H9 (cell line): Measurements from ENCODE around the gene ENOX2. TPM values are rescaled to one million over a fixed set of nuclear protein-coding genes. Genes with fewer than 3 reads are reported as not detected.

Experiments
- DNase-seq: peaks from one replicate; pipeline ENCODE4 v3.0.0-alpha.2; 2017
- H2AFZ ChIP-seq: one replicate; pipeline ENCODE4 v1.6.1; 2013; ENCODE audit warnings: mild to moderate bottlenecking, low read length, control low read depth, moderate library complexity
- H2AK5ac ChIP-seq: 2 replicates; pipeline ENCODE4 v1.6.1; 2013; ENCODE audit warnings: low read length, control low read depth, mixed read lengths; ENCODE audit not compliant: insufficient read length
- H2BK120ac ChIP-seq: one replicate; pipeline ENCODE4 v1.6.1; 2013; ENCODE audit warnings: low read depth, mild to moderate bottlenecking, low read length, control low read depth, inconsistent platforms; ENCODE audit not compliant: poor library complexity, severe bottlenecking
- H2BK12ac ChIP-seq: 2 replicates; pipeline ENCODE4 v1.6.1; 2013; ENCODE audit warnings: low read length, control low read depth, mixed read lengths, low read depth; ENCODE audit not compliant: insufficient read length
- H2BK15ac ChIP-seq: 2 replicates; pipeline ENCODE4 v1.6.1; 2013; ENCODE audit warnings: low read depth, low read length, control low read depth
- H2BK20ac ChIP-seq: one replicate; pipeline ENCODE4 v1.6.1; 2013; ENCODE audit warnings: low read depth, mild to moderate bottlenecking, low read length, control low read depth, inconsistent platforms; ENCODE audit not compliant: poor library complexity, severe bottlenecking
- H2BK5ac ChIP-seq: 2 replicates; pipeline ENCODE4 v1.6.1; 2013; ENCODE audit warnings: low read length, control low read depth, mixed read lengths; ENCODE audit not compliant: insufficient read length
- H3K14ac ChIP-seq: 2 replicates; pipeline ENCODE4 v1.6.1; 2013; ENCODE audit warnings: low read length, control low read depth; ENCODE audit not compliant: insufficient read depth
- H3K18ac ChIP-seq: 2 replicates; pipeline ENCODE4 v1.6.1; 2013; ENCODE audit warnings: low read depth, mild to moderate bottlenecking, mixed read lengths, low read length, control low read depth; ENCODE audit not compliant: insufficient read length
- H3K23ac ChIP-seq: 2 replicates; pipeline ENCODE4 v1.6.1; 2013; ENCODE audit warnings: low read length, control low read depth, mixed read lengths, low read depth; ENCODE audit not compliant: insufficient read length
- H3K23me2 ChIP-seq: 2 replicates; pipeline ENCODE4 v1.6.1; 2013; ENCODE audit warnings: low read depth, mild to moderate bottlenecking, mixed read lengths, low read length, control low read depth; ENCODE audit not compliant: insufficient read length, poor library complexity, severe bottlenecking
- H3K27ac ChIP-seq: 2 replicates; pipeline ENCODE4 v1.5.1; 2013; ENCODE audit warnings: low read length, control low read depth, mixed read lengths, low read depth; ENCODE audit not compliant: insufficient read length
- H3K27me3 ChIP-seq: 2 replicates; pipeline ENCODE4 v1.6.1; 2013; ENCODE audit warnings: low read length, control low read depth, inconsistent platforms; ENCODE audit not compliant: insufficient read depth
- H3K4ac ChIP-seq: 2 replicates; pipeline ENCODE4 v1.6.1; 2013; ENCODE audit warnings: low read depth, mild to moderate bottlenecking, control low read depth, inconsistent platforms, low read length, moderate library complexity
- H3K4me1 ChIP-seq: 2 replicates; pipeline ENCODE4 v1.6.1; 2013; ENCODE audit warnings: low read length, control low read depth, inconsistent platforms; ENCODE audit not compliant: insufficient read depth
- H3K4me2 ChIP-seq: 2 replicates; pipeline ENCODE4 v1.6.1; 2013; ENCODE audit warnings: low read length, control low read depth, mixed read lengths; ENCODE audit not compliant: insufficient read length, insufficient read depth
- H3K56ac ChIP-seq: 2 replicates; pipeline ENCODE4 v1.6.1; 2013; ENCODE audit warnings: low read depth, mild to moderate bottlenecking, mixed read lengths, low read length, control low read depth; ENCODE audit not compliant: insufficient read length
- H3K79me1 ChIP-seq: 2 replicates; pipeline ENCODE4 v1.6.1; 2013; ENCODE audit warnings: low read depth, mild to moderate bottlenecking, moderate library complexity, low read length, control low read depth, inconsistent platforms; ENCODE audit not compliant: insufficient read depth, poor library complexity, severe bottlenecking
- H3K79me2 ChIP-seq: 2 replicates; pipeline ENCODE4 v1.6.1; 2013; ENCODE audit warnings: low read length, control low read depth, inconsistent platforms; ENCODE audit not compliant: insufficient read depth
- H3K9ac ChIP-seq: 2 replicates; pipeline ENCODE4 v1.6.1; 2013; ENCODE audit warnings: low read length, control low read depth, mixed read lengths; ENCODE audit not compliant: insufficient read length; ENCODE audit errors: extremely low read depth
- H3K9me3 ChIP-seq: one replicate; pipeline ENCODE4 v1.6.1; 2013; ENCODE audit warnings: low read depth, low read length, inconsistent platforms; ENCODE audit not compliant: control insufficient read depth
- H3T11ph ChIP-seq: one replicate; pipeline ENCODE4 v1.6.1; 2013; ENCODE audit warnings: mild to moderate bottlenecking, low read length, control low read depth, inconsistent platforms
- H4K20me1 ChIP-seq: one replicate; pipeline ENCODE4 v1.6.1; 2013; ENCODE audit not compliant: control insufficient read depth, insufficient read length, insufficient read depth
- H4K5ac ChIP-seq: 2 replicates; pipeline ENCODE4 v1.6.1; 2013; ENCODE audit warnings: low read depth, mild to moderate bottlenecking, mixed read lengths, low read length, control low read depth; ENCODE audit not compliant: insufficient read length
- H4K8ac ChIP-seq: replicated peaks from 2 replicates; pipeline ENCODE4 v1.6.1; 2013; ENCODE audit warnings: low read length, control low read depth, mixed read lengths, low read depth; ENCODE audit not compliant: insufficient read length
- H4K91ac ChIP-seq: 2 replicates; pipeline ENCODE4 v1.6.1; 2013; ENCODE audit warnings: low read depth, mild to moderate bottlenecking, moderate library complexity, mixed read lengths, low read length, control low read depth; ENCODE audit not compliant: insufficient read length
- H3K27ac Mint-ChIP-seq, 3 experiments: 2 replicates in 2 of 3; 3 replicates in 1 of 3; pipeline ENCODE4 v1.8.0; 2020 to 2021; ENCODE audit warnings: mixed read lengths in 3 of 3, mild to moderate bottlenecking in 1 of 3, moderate library complexity in 1 of 3
- H3K27me3 Mint-ChIP-seq: 2 replicates; pipeline ENCODE4 v1.8.0; 2021; ENCODE audit warnings: low read depth, mild to moderate bottlenecking, moderate library complexity, mixed read lengths
- H3K36me3 Mint-ChIP-seq, 3 experiments: 2 replicates in 2 of 3; 3 replicates in 1 of 3; pipeline ENCODE4 v1.8.0; 2020 to 2021; ENCODE audit warnings: low read depth in 3 of 3, mixed read lengths in 3 of 3; ENCODE audit not compliant: insufficient read depth in 1 of 3
- H3K4me1 Mint-ChIP-seq, 2 experiments: 2 replicates each; pipeline ENCODE4 v1.8.0; 2020; ENCODE audit warnings: mixed read lengths in 2 of 2
- H3K4me3 Mint-ChIP-seq, 2 experiments: 2 replicates in 1 of 2; 3 replicates in 1 of 2; pipeline ENCODE4 v1.8.0; 2020 to 2021; ENCODE audit warnings: mild to moderate bottlenecking in 2 of 2, mixed read lengths in 2 of 2, moderate library complexity in 1 of 2
- H3K9me3 Mint-ChIP-seq, 2 experiments: 2 replicates in 1 of 2; 3 replicates in 1 of 2; pipeline ENCODE4 v1.8.0; 2020; ENCODE audit warnings: mild to moderate bottlenecking in 2 of 2, mixed read lengths in 2 of 2, moderate library complexity in 1 of 2
- CTCF ChIP-seq: fragments of 200-600 bp; sonication (generic); conservative IDR thresholded peaks from 3 replicates; pipeline ENCODE4 v1.8.0; 2021; ENCODE audit warnings: antibody characterized with exemption, mild to moderate bottlenecking
- total RNA-seq: library from RNA; stranded (reverse); gene quantifications from 2 replicates; pipeline ENCODE4 v1.2.1, GENCODE V29; 2021

ENOX2 gene
- total RNA-seq, 1 experiment from 2014 or later, result 17.7 TPM

GRCh38 chrX:130884627-130885026, 18.4 kb downstream of the ENOX2 start:
- Mint-ChIP-seq H3K36me3 (no peaks in the 10 kb centered on the region), H3K27me3 (no peaks in the 10 kb centered on the region), H3K4me3 (no peak overlapping the region), H3K27ac (no peak overlapping the region), H3K4me1 (peaks cover 17 to 27% of the 10 kb centered on the region in 2 experiments), H3K9me3 (no peaks in the 10 kb centered on the region)
- H3K9me3 ChIP-seq, result no peaks in the 10 kb centered on the region
- no peak overlapping the region for H3K23ac ChIP-seq
- no peaks in the 10 kb centered on the region for H3K79me1 ChIP-seq
- H3K9ac ChIP-seq, result no peak overlapping the region
- H3K14ac ChIP-seq, result no peak overlapping the region
- no peak overlapping the region for H3K4ac ChIP-seq
- no peak overlapping the region for H2BK5ac ChIP-seq
- H3T11ph ChIP-seq, result no peak overlapping the region
- H3K27ac ChIP-seq, result no peak overlapping the region
- TF ChIP-seq CTCF, result no peak
- no peak overlapping the region for H2BK20ac ChIP-seq
- no peak overlapping the region for H2BK12ac ChIP-seq
- no peak overlapping the region for H4K5ac ChIP-seq
- H4K91ac ChIP-seq, result no peak overlapping the region
- H3K4me2 ChIP-seq, result no peak overlapping the region
- H3K18ac ChIP-seq, result no peak overlapping the region
- H4K8ac ChIP-seq, result no peak overlapping the region
- H2AK5ac ChIP-seq, result no peak overlapping the region
- DNase-seq, result no peak
- H4K20me1 ChIP-seq, result no peaks in the 10 kb centered on the region
- no peaks in the 10 kb centered on the region for H3K27me3 ChIP-seq
- H3K79me2 ChIP-seq, result no peaks in the 10 kb centered on the region
- no peak overlapping the region for H2BK15ac ChIP-seq
- no peaks in the 10 kb centered on the region for H3K4me1 ChIP-seq
- H2BK120ac ChIP-seq, result no peak overlapping the region
- H3K23me2 ChIP-seq, result no peaks in the 10 kb centered on the region
- H2AFZ ChIP-seq, result no peak overlapping the region
- no peak overlapping the region for H3K56ac ChIP-seq
